H1 (cell line): ENCODE measurements around the gene ELOF1. TPM values are rescaled to one million over a fixed set of nuclear protein-coding genes. Genes with fewer than 3 reads are reported as not detected.

Experiments
- CTCF ChIA-PET: fragments of 300-600 bp; sonication (Branson Sonifier 250); formaldehyde crosslinking; loops from one replicate; lab custom pipeline; 2021; ENCODE audit not compliant: partially characterized antibody; lab: Charles Lee
- POLR2A ChIA-PET: fragments of 300-600 bp; sonication (Branson Sonifier 250); formaldehyde crosslinking; loops from one replicate; lab custom pipeline; 2021; ENCODE audit warnings: inconsistent platforms; ENCODE audit not compliant: partially characterized antibody; lab: Charles Lee
- DNase-seq, 2 experiments: peaks; one replicate each; pipeline versions ENCODE4 v3.0.0 to v3.0.0-alpha.2; 2010 to 2022; ENCODE audit warnings: low spot score in 2 of 2, low read depth in 1 of 2, mixed read lengths in 1 of 2
- FAIRE-seq: peaks from 2 replicates; lab custom pipeline; 2011; peaks lifted over from hg19 to GRCh38; lab: Jason Lieb, UNC
- H2AFZ ChIP-seq: 2 replicates; pipeline ENCODE4 v1.8.1; 2012; ENCODE audit warnings: low read length, inconsistent platforms
- H2AK5ac ChIP-seq: 2 replicates; pipeline ENCODE4 v1.6.1; 2013; ENCODE audit warnings: low read depth, low read length
- H2BK120ac ChIP-seq: replicated peaks from 2 replicates; pipeline ENCODE3; 2013; ENCODE audit warnings: low read depth, low read length, inconsistent platforms
- H2BK12ac ChIP-seq: 2 replicates; pipeline ENCODE4 v1.6.1; 2013; ENCODE audit warnings: low read depth, low read length
- H2BK15ac ChIP-seq: 2 replicates; pipeline ENCODE4 v1.6.1; 2013; ENCODE audit warnings: low read length
- H2BK20ac ChIP-seq: 2 replicates; pipeline ENCODE4 v1.6.1; 2013; ENCODE audit warnings: low read length
- H2BK5ac ChIP-seq: 2 replicates; pipeline ENCODE4 v1.6.1; 2013; ENCODE audit warnings: low read depth, low read length
- H3K14ac ChIP-seq: 2 replicates; pipeline ENCODE4 v1.6.1; 2013; ENCODE audit warnings: inconsistent platforms; ENCODE audit not compliant: insufficient read length
- H3K18ac ChIP-seq: 2 replicates; pipeline ENCODE4 v1.6.1; 2013; ENCODE audit warnings: low read length; ENCODE audit errors: extremely low read depth
- H3K23ac ChIP-seq: 2 replicates; pipeline ENCODE4 v1.6.1; 2013; ENCODE audit warnings: inconsistent platforms; ENCODE audit not compliant: insufficient read length
- H3K23me2 ChIP-seq: 2 replicates; pipeline ENCODE4 v1.6.1; 2013; ENCODE audit warnings: low read depth, low read length
- H3K27ac ChIP-seq: 2 replicates; pipeline ENCODE4 v1.6.1; 2011; ENCODE audit warnings: low read depth, low read length, inconsistent platforms
- H3K27me3 ChIP-seq, 4 experiments: replicated peaks in 1 of 4; 1 replicate in 1 of 4; 2 replicates in 3 of 4; pipeline versions ENCODE4 v1.6.1 to v1.8.1; 2011 to 2013; ENCODE audit warnings: low read length in 3 of 4, mild to moderate bottlenecking in 3 of 4, inconsistent platforms in 2 of 4, mixed read lengths in 2 of 4, moderate library complexity in 1 of 4; ENCODE audit not compliant: control insufficient read depth in 3 of 4, insufficient read depth in 3 of 4; ENCODE audit errors: extremely low read depth in 1 of 4
- H3K36me3 ChIP-seq, 4 experiments: 2 replicates each; pipeline versions ENCODE4 v1.6.1 to v1.8.1; 2011 to 2013; ENCODE audit warnings: mild to moderate bottlenecking in 4 of 4, low read length in 3 of 4, moderate library complexity in 2 of 4, control low read depth in 1 of 4, inconsistent platforms in 1 of 4; ENCODE audit not compliant: insufficient read depth in 4 of 4, control insufficient read depth in 2 of 4
- H3K4ac ChIP-seq: replicated peaks from 2 replicates; pipeline ENCODE3; 2013; ENCODE audit warnings: low read length, low read depth, mixed read lengths, inconsistent platforms; ENCODE audit not compliant: insufficient read length
- H3K4me1 ChIP-seq, 4 experiments: replicated peaks in 1 of 4; 1 replicate in 1 of 4; 2 replicates in 3 of 4; pipeline versions ENCODE4 v1.6.1 to v1.8.1; 2011 to 2013; ENCODE audit warnings: low read length in 3 of 4, inconsistent platforms in 2 of 4, mixed read lengths in 1 of 4; ENCODE audit not compliant: insufficient read depth in 4 of 4, control insufficient read depth in 3 of 4
- H3K4me2 ChIP-seq, 2 experiments: 2 replicates each; pipeline versions ENCODE4 v1.6.1 to v1.8.1; 2011 to 2013; ENCODE audit warnings: low read depth in 2 of 2, low read length in 2 of 2, control low read depth in 1 of 2, inconsistent platforms in 1 of 2, mild to moderate bottlenecking in 1 of 2; ENCODE audit not compliant: insufficient read depth in 1 of 2
- H3K4me3 ChIP-seq, 4 experiments: fragments of 200-600, 300-600 bp in 1 of 4; sonication (generic), shearing (Covaris generic), sonication (Bioruptor Twin) in 1 of 4; 2 replicates each; pipeline versions ENCODE4 v1.5.1 to v1.8.1; 2011 to 2016; ENCODE audit warnings: low read length in 4 of 4, low read depth in 3 of 4, control low read depth in 2 of 4, inconsistent platforms in 2 of 4, mild to moderate bottlenecking in 2 of 4, mixed read lengths in 1 of 4, moderate library complexity in 1 of 4; ENCODE audit not compliant: insufficient read depth in 2 of 4; ENCODE audit errors: extremely low read depth in 1 of 4
- H3K56ac ChIP-seq: replicated peaks from 2 replicates; pipeline ENCODE3; 2013; ENCODE audit warnings: low read depth, mild to moderate bottlenecking, mixed read lengths, low read length, inconsistent platforms; ENCODE audit not compliant: insufficient read length
- H3K79me1 ChIP-seq: 2 replicates; pipeline ENCODE4 v1.6.1; 2013; ENCODE audit warnings: low read depth, low read length, control low read depth
- H3K79me2 ChIP-seq, 2 experiments: 2 replicates each; pipeline versions ENCODE4 v1.6.1 to v1.8.1; 2012 to 2013; ENCODE audit warnings: low read length in 2 of 2, mild to moderate bottlenecking in 2 of 2, inconsistent platforms in 1 of 2; ENCODE audit not compliant: insufficient read depth in 2 of 2, control insufficient read depth in 1 of 2
- H3K9ac ChIP-seq, 4 experiments: replicated peaks in 1 of 4; 1 replicate in 1 of 4; 2 replicates in 3 of 4; pipeline versions ENCODE4 v1.6.1 to v1.8.1; 2011 to 2013; ENCODE audit warnings: low read depth in 3 of 4, low read length in 3 of 4, control low read depth in 2 of 4, mild to moderate bottlenecking in 2 of 4, moderate library complexity in 2 of 4, inconsistent platforms in 1 of 4; ENCODE audit errors: extremely low read depth in 1 of 4
- H3K9me3 ChIP-seq, 2 experiments: 2 replicates each; pipeline versions ENCODE4 v1.6.1 to v1.8.1; 2012 to 2013; ENCODE audit warnings: mild to moderate bottlenecking in 2 of 2, moderate library complexity in 2 of 2, control low read depth in 1 of 2, inconsistent platforms in 1 of 2, low read depth in 1 of 2, low read length in 1 of 2, mixed read lengths in 1 of 2; ENCODE audit not compliant: insufficient read depth in 2 of 2
- H4K20me1 ChIP-seq, 2 experiments: replicated peaks in 1 of 2; 2 replicates each; pipeline versions ENCODE3 to v1.8.1; 2011 to 2013; ENCODE audit warnings: inconsistent platforms in 2 of 2, low read length in 2 of 2, mild to moderate bottlenecking in 1 of 2; ENCODE audit not compliant: insufficient read depth in 2 of 2, control insufficient read depth in 1 of 2
- H4K5ac ChIP-seq: 2 replicates; pipeline ENCODE4 v1.6.1; 2013; ENCODE audit warnings: low read length, low read depth, mixed read lengths, inconsistent platforms; ENCODE audit not compliant: insufficient read length
- H4K8ac ChIP-seq: 2 replicates; pipeline ENCODE4 v1.8.0; 2013; ENCODE audit warnings: mild to moderate bottlenecking, moderate library complexity, low read length, inconsistent platforms; ENCODE audit not compliant: insufficient read depth; ENCODE audit errors: extremely low read depth
- H4K91ac ChIP-seq: replicated peaks from 2 replicates; pipeline ENCODE3; 2013; ENCODE audit warnings: low read length, mixed read lengths, inconsistent platforms; ENCODE audit not compliant: insufficient read length
- BRCA1 ChIP-seq: IDR thresholded peaks from 2 replicates; pipeline ENCODE4 v1.6.1; 2012; ENCODE audit warnings: low read depth, low read length, improper control_type of control experiment
- FOSL1 ChIP-seq: IDR thresholded peaks from 2 replicates; pipeline ENCODE4 v1.6.1; 2011; ENCODE audit warnings: mild to moderate bottlenecking, low read depth, low read length, moderate library complexity; ENCODE audit not compliant: insufficient read depth
- GABPA ChIP-seq: IDR thresholded peaks from 2 replicates; pipeline ENCODE4 v1.6.1; 2011; ENCODE audit warnings: mild to moderate bottlenecking, low read length, moderate library complexity, borderline replicate concordance; ENCODE audit not compliant: insufficient read depth
- JUND ChIP-seq: IDR thresholded peaks from 2 replicates; pipeline ENCODE4 v1.6.1; 2011; ENCODE audit warnings: mild to moderate bottlenecking, improper control_type of control experiment, low read length
- MAFK ChIP-seq: IDR thresholded peaks from 2 replicates; pipeline ENCODE4 v1.6.1; 2012; ENCODE audit warnings: low read depth, mild to moderate bottlenecking, improper control_type of control experiment, low read length
- NRF1 ChIP-seq: IDR thresholded peaks from 2 replicates; pipeline ENCODE4 v1.6.1; 2011; ENCODE audit warnings: mild to moderate bottlenecking, low read depth, low read length, improper control_type of control experiment
- POU5F1 ChIP-seq: IDR thresholded peaks from 2 replicates; pipeline ENCODE4 v1.6.1; 2011; ENCODE audit warnings: low read depth, mild to moderate bottlenecking, low read length, moderate library complexity
- SAP30 ChIP-seq: fragments of 300-600 bp; sonication (generic); IDR thresholded peaks from 2 replicates; pipeline ENCODE4 v1.7.1; 2012; ENCODE audit warnings: low read length, moderate library complexity, mild to moderate bottlenecking, inconsistent platforms; ENCODE audit not compliant: insufficient read depth, insufficient replicate concordance
- SP1 ChIP-seq: IDR thresholded peaks from 2 replicates; pipeline ENCODE4 v1.6.1; 2011; ENCODE audit warnings: low read depth, low read length
- SP2 ChIP-seq: IDR thresholded peaks from 2 replicates; pipeline ENCODE4 v1.6.1; 2012; ENCODE audit warnings: mild to moderate bottlenecking, low read length, inconsistent platforms
- WGBS, 2 experiments: shearing (Covaris generic) in 1 of 2; methylation state at CpG; one replicate each; pipeline versions ENCODE4 v1.1.6 to v1.1.7; 2013 to 2015; ENCODE audit warnings: low lambda C conversion rate in 2 of 2, mixed read lengths in 2 of 2, inconsistent platforms in 1 of 2, low coverage in 1 of 2, missing lambda C conversion rate in 1 of 2; ENCODE audit not compliant: insufficient replicate concordance in 2 of 2, insufficient coverage in 1 of 2, insufficient read length in 1 of 2; ENCODE audit errors: extremely low coverage in 1 of 2, missing lambda C conversion rate in 1 of 2; 5-methylcytosine and 5-hydroxymethylcytosine counted together
- polyA plus RNA-seq, 7 experiments: library from polyadenylated mRNA; depleted of rRNA in 3 of 7; stranded (reverse) in 5 of 7; unstranded in 2 of 7; fragments of >200 nt in 5 of 7; fragments of 200-250 nt in 2 of 7; gene quantifications; 1 replicate in 5 of 7; 2 replicates in 1 of 7; 4 replicates in 1 of 7; pipeline versions ENCODE4 v1.2.1 to v1.2.3, GENCODE V29; 2011 to 2013; ENCODE audit warnings: missing spikeins in 2 of 7, mixed read lengths in 2 of 7
- total RNA-seq: library from RNA; stranded (reverse); fragmentation: NEBNext Ultra II Directional; extraction: Animal tissue kit (Norgen Biotek cat#: 25700); gene quantifications from 2 replicates; pipeline ENCODE4 v1.2.1, GENCODE V29; 2021
- TF ChIP-seq, protein P1 (sequence below): IDR thresholded peaks from 2 replicates; pipeline ENCODE4 v1.6.1; 2012; ENCODE audit warnings: inconsistent platforms
- TF ChIP-seq, protein P2 (sequence below): IDR thresholded peaks from 2 replicates; pipeline ENCODE4 v1.6.1; 2012; ENCODE audit warnings: low read length, inconsistent platforms

The ELOF1 gene
- total and polyA plus RNA-seq, 2 of the 8 experiments (the other 6 are each of a cell fraction or from before 2014, with no cell fraction given): 84.2 to 101 TPM

DNA sequence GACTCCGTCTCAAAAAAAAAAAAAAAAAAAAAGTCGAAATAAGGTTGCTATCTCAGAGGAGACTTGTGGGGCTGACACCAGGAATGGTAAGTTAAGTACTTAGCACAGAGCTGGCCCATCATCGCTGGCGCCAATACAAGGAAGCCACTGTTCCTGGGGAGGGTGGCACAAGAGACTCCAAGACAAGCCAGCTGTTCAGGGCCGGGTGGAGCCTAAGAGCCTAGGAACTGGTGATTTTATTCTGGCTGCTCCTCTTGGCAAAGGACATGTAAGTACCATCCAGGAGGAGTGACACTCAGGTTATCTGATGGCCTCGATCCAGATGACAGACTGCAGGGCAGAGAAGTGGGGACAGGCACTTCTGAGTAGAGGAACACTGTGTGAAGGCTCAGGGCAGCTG, 3.8 kb downstream of the ELOF1 start:
- no peak overlapping the region for H3K18ac ChIP-seq
- no peaks in the 10 kb centered on the region for H3K27me3 ChIP-seq
- H2BK20ac ChIP-seq: no peak overlapping the region
- no peak overlapping the region for H2AK5ac ChIP-seq
- H3K27ac ChIP-seq: no peak overlapping the region
- DNase-seq (no peak), FAIRE-seq (no peak)
- H4K20me1 ChIP-seq: peaks cover 2 to 25% of the 10 kb centered on the region in 2 experiments
- H4K5ac ChIP-seq: no peak overlapping the region
- ChIA-PET CTCF (interaction anchor here (0.8 to 1.4 kb wide), 2 partner anchors 19 to 209 kb away, joined by 4 to 8 read pairs; partner anchors contain the start of gene TMEM205), POLR2A (interaction anchor here (0.7 kb wide), 1 partner anchor 22 kb away, joined by 3 read pairs; the partner anchor contains the start of gene ACP5)
- no peak overlapping the region for H3K4me2 ChIP-seq
- H2BK15ac ChIP-seq: no peak overlapping the region
- H2BK120ac ChIP-seq: no peak overlapping the region
- H3K36me3 ChIP-seq: peaks cover 0 to 19% (median 12%) of the 10 kb centered on the region in 4 experiments; a peak in 5 of 8 replicates
- no peak overlapping the region for H2BK12ac ChIP-seq
- no peak overlapping the region for H3K14ac ChIP-seq
- no peak overlapping the region for H2BK5ac ChIP-seq
- H3K4me3 ChIP-seq: no peak overlapping the region
- no peak overlapping the region for H2AFZ ChIP-seq
- no peak overlapping the region for H3K23ac ChIP-seq
- peaks cover 7% of the 10 kb centered on the region; the same call in 1 of the 2 replicates for H3K23me2 ChIP-seq
- peaks cover 14% of the 10 kb centered on the region for H3K79me1 ChIP-seq
- no peak overlapping the region for H3K56ac ChIP-seq
- no peak overlapping the region for H3K4ac ChIP-seq
- WGBS, 2 experiments: 88% methylated on average over 6 of the region's 6 CpGs; no CpG with 5 or more reads in 1 of the 2 experiments
- H3K79me2 ChIP-seq: peaks cover 4 to 33% of the 10 kb centered on the region in 2 experiments; a peak in 3 of 4 replicates
- H3K4me1 ChIP-seq: peaks cover 0 to 8% (median 0%) of the 10 kb centered on the region in 4 experiments; a peak in 4 of 7 replicates
- no peaks in the 10 kb centered on the region for H3K9me3 ChIP-seq
- H3K9ac ChIP-seq: no peak overlapping the region
- no peak overlapping the region for H4K91ac ChIP-seq
- H4K8ac ChIP-seq: no peak overlapping the region; the same call in 1 of the 2 replicates
- TF ChIP-seq MAFK (no peak), SP2 (no peak), FOSL1 (no peak), JUND (no peak), BRCA1 (no peak), SAP30 (no peak), POU5F1 (no peak), GABPA (no peak), NRF1 (no peak), SP1 (no peak)
- TF ChIP-seq, protein P1, sequence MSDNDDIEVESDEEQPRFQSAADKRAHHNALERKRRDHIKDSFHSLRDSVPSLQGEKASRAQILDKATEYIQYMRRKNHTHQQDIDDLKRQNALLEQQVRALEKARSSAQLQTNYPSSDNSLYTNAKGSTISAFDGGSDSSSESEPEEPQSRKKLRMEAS: no peak
- TF ChIP-seq, protein P2, sequence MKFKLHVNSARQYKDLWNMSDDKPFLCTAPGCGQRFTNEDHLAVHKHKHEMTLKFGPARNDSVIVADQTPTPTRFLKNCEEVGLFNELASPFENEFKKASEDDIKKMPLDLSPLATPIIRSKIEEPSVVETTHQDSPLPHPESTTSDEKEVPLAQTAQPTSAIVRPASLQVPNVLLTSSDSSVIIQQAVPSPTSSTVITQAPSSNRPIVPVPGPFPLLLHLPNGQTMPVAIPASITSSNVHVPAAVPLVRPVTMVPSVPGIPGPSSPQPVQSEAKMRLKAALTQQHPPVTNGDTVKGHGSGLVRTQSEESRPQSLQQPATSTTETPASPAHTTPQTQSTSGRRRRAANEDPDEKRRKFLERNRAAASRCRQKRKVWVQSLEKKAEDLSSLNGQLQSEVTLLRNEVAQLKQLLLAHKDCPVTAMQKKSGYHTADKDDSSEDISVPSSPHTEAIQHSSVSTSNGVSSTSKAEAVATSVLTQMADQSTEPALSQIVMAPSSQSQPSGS: no peak
